Forelimb muscle (tissue), 1 donor: ENCODE measurements around the gene UTP20. TPM values are rescaled to one million over a fixed set of nuclear protein-coding genes. Genes with fewer than 3 reads are reported as not detected.
"Not testable (repeated sequence)": the region's sequence is repeated elsewhere in the genome, so short reads cannot be mapped to it uniquely, and the experiment has no call there.

ENCODE experiments used
- DNase-seq: peaks from one replicate; pipeline ENCODE4 v3.0.0-alpha.2; 2013; ENCODE audit warnings: low read depth
- polyA plus RNA-seq: library from polyadenylated mRNA; unstranded; fragments of 120-200 nt; gene quantifications from one replicate; pipeline ENCODE4 v1.2.1, GENCODE V29; 2013; ENCODE audit not compliant: insufficient read length

Gene UTP20
- polyA plus RNA-seq, 1 donor: 12.4 TPM

DNA sequence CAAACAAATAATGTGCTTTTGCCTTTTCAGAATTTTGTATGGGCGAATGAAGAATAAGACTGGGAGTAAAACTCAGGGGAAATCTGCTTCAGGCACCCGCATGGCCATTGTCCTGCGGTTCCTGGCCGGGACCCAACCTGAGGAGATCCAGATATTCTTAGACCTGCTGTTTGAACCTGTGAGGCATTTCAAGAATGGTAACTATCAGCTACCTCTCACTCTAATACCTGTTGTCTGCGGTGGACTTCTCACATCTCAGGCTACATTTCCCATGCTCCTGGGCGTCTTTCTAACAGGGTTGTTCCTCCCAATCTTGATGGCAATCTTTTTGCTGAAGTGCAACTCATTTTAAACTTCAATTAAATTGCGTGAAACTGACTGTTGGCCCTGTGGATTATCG is 47.1 kb downstream of the UTP20 start:
- DNase-seq: no peak

DNA sequence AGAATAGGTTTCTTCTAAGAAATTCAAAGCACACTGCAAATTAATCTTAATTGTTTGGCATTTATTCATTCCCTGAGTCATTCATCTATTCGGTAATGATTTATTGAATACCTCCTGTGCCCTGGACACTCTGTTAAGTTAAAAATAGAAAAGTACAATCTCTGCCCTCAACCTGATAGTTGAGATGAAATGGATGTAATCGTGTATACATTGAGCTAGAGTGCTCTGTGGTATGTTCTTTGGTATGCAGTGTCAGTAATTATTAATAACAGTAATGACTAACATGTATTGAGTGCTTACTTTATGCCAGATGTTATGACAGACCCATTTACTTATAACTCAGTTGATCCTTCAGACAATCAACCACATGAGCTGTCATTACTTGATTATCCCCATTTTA is 47.6 kb downstream of the UTP20 start:
- DNase-seq: no peak

DNA sequence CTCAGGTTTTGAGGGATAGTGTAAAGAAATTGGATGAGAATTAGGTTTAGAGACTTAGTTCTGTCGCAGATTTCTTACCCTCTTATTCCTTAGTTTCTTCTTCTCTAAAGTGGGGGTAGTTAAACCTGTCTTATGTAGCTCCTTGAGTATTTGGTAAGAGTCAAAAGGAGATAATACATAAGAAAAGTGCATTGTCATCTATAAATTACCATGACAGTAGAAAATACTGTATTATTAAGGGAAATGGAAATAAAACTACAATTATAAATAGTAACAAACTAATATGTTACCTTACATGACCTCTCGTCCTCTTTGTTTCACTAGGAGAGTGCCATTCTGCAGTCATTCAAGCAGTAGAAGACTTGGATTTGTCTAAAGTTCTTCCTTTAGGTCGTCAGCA is 49.0 kb downstream of the UTP20 start:
- DNase-seq: no peak

DNA sequence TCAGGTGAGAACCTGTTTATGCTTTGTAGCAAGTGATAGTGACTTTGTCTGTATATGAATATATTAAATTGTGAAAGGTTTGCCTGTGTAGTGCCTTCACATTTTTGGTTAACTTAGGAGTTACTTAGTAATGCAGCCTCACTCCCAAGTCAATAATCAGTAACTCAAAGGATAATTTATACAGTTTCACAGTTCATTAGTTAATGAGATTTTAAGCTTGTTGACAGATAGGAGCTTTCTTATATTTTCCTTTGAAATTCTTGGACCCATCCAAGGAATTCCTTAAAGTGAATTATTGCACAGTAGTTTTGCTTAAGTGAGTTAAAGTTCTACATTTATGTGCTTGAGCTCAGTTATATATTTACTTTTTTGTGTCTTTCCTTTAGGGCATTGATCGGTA is 50.7 kb downstream of the UTP20 start:
- no peak for DNase-seq

DNA sequence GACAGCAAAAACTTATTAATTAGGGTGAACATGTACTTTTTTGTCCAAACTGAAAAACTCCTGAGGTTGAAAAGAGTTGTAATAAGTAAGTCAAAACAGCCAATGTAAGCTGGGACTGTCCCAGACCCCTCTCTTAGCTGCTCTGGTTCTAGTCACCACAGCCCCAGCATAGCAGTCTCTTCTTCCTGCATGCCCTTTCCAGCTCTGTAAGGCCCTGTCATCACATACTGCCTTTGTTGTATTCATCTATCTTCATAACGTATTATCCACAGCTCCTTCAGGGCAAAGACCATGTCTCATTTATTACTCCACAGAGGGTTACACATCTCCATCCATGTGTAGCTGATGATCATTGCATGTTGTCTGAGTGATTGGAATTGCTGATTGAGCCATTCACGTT is 56.5 kb downstream of the UTP20 start:
- DNase-seq: no peak

DNA sequence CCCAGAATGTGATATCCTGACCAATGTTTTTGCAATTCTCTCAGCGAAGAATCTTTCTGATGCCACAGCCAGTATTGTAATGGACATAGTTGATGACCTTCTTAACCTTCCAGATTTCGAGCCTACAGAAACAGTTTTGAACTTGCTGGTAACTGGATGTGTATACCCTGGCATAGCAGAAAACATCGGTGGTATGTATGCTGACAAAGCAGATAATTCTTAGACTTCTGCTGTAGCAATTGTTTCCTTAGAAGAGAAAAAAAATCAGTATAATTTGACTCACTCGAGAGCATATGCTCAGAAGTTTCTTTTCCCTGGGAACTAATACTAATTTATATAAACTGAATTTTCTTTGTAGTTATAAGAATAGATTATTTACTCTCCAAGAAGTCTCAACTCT is 58.2 kb downstream of the UTP20 start:
- DNase-seq: no peak

DNA sequence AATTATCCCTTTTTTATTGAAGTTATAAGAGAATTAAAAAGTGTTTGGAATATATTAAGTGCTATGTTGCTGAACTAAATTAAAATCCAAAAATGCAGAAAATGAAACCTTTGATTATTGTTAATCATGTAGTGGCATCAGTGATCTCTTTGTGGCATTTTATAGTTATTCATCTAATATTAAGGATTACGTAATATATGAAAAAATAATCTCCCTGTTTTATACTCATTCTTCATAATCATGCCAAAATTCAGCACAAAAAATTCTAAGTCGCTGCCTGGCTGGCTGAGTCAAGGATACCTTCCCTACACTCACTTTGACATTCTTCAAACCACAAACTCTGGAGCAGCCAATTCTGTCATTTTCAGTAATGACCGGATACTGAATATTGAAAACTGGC is 64.0 kb downstream of the UTP20 start:
- DNase-seq: no peak

DNA sequence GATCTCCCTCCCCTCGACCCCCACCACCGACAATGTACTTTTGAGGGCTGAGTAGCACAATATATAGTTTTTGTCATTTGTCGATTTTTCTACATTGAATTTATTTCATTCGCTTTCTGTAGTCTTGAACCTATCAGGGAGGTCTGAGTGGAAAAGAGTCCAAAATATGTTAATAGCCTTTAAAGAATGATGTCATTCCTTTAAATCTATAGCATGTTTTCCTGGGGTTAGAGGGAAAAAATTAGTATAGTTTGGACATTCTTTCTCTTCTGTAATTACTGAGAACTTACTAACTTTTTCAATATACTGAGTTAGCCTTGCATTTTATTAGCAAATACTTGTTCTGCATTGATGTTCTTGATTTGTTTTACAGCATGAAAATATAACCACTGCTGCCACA is 71.8 kb downstream of the UTP20 start:
- no peak for DNase-seq

DNA sequence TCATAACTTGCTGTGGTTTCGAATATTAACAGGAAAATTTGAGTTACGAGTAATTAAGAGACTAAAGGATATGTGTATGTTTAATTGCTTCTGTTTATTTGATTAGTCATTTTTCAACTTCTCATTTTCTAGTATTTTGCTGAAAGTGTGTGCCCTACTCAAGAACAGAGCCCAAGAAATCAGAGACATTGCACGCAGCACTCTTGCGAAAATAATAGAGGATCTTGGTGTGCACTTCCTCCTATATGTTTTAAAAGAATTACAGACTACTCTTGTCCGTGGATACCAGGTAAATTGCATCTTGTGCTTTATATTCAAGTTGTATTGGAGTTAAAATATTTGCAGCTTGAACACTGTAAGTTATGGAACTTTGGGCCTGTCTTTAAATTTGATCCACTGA is 76.9 kb downstream of the UTP20 start:
- no peak for DNase-seq

DNA sequence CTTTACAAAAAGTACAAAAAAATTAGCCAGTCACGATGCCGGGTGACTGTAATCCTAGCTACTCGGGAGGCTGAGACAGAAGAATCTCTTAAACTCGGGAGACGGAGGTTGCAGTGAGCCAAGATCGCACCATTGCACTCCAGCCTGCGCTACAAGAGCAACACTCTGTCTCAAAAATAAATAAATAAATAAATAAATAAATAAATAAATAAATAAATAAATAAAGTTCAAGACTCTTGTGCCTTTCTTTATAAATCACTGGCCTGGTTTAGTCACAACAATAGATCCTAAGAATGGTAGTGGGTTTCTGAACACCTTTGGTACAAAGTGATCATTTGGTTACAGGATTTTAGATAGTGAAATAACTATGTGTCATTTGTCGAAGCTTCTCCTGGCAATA is 81.5 kb downstream of the UTP20 start:
- no peak for DNase-seq

DNA sequence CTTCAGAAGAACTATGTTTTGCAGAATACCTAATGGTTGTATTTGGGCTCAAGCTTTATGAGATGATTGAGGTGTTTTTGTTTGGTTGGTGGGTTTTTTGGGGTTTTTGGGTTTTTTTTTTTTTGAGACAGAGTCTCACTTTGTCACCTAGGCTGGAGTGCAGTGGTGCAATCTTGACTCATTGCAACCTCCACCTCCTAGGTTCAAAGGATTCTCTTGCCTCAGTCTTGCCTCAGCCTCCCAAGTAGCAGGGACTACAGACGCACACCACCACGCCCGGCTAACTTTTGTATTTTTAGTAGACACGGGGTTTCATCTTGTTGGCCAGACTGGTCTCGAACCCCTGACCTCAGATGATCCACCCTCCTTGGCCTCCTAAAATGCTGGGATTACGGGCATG is 88.1 kb downstream of the UTP20 start:
- no peak for DNase-seq

DNA sequence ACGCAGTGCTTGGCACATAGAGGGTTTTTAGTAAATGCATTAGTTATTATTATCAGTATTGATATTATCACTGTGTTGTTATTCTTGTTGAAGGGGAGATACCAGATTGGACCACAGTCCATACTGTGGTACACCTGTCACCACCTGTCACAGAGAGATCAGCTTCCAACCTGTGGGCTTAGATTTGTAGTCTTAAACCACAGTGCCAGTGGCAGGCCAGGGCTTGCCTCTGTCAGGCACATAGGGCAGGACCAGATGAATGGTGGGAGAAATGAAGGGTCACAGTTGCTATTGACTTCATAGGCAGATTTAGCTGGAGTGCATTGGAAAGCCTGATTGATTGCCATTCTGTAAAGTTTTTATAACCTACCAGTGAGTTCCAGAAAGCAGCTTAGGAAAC is 92.5 kb downstream of the UTP20 start:
- DNase-seq: no peak

DNA sequence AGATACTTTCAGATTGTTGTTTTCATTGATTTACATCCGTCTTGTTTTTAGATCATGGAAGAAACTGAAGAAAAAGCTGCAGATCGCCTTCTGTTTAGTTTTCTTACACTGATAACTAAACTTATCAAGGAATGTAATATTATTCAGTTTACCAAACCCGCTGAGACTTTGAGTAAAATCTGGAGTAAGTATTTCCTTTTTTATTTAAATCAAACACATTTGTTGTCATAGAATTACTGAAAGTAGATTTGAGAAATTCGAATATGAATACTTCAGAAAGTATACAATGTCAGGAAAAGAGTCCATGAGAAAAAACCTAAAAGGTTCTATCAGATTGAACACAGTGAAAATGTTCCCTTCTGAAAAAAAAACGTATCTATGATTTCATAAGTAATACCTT is 95.7 kb downstream of the UTP20 start:
- no peak for DNase-seq

DNA sequence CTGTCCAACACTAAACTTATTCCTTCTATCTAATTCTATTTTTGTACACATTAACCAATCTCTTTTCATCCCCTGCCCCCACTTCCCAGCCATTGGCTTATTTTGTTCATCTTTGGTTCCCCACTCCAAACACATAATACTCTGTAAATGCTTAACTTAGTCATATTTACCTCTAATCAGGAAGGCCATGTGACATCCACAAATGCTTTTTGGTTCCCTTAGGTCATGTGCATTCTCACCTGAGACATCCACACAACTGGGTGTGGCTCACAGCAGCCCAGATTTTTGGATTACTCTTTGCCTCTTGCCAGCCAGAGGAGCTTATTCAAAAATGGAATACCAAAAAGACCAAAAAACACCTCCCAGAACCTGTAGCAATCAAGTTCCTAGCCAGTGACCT is 99.2 kb downstream of the UTP20 start:
- no peak for DNase-seq

DNA sequence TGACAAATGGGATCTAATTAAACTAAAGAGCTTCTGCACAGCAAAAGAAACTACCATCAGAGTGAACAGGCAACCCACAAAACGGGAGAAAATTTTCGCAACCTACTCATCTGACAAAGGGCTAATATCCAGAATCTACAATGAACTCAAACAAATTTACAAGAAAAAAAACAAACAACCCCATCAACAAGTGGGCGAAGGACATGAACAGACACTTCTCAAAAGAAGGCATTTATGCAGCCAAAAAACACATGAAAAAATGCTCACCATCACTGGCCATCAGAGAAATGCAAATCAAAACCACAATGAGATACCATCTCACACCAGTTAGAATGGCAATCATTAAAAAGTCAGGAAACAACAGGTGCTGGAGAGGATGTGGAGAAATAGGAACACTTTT is 111.3 kb downstream of the UTP20 start:
- DNase-seq: not testable (repeated sequence)

DNA sequence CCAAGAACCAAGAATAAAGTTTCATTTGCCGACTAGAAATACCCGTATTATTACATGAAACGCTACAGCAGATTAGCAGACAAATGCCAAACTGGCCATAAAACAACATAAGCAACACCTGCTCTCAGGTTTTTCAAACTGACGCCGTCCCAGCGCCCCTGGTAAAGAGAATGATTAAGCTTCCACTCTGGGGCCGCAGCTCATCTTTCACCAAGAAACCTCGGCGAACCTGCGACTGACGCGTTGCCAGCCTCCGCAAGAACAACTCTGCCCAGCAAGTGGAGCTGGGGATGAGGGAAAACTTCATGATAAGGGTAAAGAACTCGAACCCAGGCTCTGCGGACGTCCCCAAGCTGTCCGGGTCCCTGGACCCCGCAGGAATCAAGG is 127.1 kb downstream of the UTP20 start:
- DNase-seq: no peak

DNA sequence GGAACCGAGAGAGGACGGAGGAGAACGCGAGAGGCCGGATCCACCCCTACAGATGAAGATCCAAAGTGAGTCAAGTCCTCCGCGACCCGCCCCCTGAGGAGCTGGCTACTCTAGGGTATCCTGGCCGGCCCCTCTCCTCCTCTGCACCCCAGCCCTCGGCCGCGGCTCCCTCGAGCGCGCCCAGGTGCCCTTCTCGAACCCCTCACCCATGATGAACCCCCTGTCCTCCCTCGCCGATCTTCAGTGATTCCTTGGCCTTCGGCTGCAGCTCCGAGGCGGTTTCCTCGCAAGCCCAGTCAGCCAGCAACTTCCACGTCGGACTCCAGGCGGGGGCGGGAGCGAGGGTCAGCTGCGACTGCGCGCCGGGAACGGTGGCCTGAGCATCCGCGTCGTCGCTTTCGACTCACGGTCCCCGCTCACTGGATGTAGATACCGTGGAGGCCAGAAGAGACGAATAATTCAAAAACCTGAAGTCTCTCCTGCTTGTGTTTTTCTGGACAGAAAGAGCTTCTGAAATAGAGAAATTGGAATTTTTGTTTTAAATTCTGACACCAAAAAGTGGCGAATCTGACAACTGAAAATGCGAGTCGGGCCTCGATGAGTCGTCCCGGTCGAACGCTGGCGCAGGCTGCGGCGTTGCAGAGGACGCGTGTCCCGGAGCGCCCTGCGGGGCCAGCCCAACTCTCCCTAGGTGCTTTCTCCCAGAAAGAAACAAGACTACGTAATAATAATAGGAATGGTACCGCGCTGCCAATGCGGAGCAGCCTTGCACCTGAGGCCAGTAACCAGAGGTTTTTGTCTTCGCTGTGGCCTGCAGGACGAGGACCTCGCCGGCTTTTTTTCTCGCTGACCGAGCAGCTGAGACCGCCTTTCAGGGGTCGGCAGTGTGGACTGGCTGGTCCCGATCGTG is 127.8 kb downstream of the UTP20 start, which contains the start of gene ARL1:
ARL1 (minus strand) TSS at position 337 of the 910 bp plus-strand sequence; CDS start at position 210, 127 bp downstream.
- peak; percentile 76 for DNase-seq

DNA sequence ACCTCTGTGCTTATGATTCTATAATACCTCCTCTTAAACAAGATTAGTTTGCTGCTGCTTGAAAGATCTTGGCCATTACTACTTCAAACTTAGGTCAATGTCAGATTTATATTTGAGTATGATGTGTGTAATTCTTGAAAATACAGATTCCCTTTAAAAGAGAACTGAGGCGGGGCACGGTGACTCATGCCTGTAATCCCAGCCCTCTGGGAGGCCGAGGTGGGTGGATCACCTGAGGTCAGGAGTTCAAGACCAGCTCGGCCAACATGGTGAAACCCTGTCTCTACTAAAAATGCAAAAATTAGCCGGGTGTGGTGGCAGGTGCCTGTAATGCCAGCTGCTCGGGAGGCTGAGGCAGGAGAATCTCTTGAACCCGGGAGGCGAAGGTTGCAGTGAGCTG is 130.3 kb downstream of the UTP20 start:
- not testable (repeated sequence) for DNase-seq

DNA sequence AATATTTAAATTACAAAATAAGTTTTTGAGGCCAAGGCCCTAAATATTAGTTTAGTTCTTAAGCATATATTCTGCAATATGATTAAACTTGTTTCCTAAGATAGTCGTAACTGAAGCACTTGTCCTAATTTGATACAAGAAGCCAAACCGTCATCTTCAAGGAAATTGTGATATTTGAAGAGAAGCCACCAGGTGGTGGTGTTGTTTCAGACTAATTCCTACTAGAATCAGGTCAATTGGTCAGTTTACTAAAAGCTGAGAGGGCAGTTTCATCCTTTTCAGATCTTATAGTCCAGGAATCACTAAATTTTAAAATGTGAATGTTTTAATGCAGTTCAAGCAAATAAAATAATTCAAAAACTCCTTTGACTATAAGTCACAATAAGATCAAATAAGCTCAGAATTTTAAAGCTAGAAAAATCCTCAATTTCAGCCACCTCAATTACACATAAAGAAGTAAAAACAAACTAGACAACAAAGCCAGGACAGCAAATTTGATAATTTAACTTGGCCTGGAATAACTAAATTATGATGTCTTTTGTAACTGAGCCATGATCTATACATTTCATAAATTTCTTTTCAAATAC is 134.7 kb downstream of the UTP20 start:
- DNase-seq: peak; percentile 29

DNA sequence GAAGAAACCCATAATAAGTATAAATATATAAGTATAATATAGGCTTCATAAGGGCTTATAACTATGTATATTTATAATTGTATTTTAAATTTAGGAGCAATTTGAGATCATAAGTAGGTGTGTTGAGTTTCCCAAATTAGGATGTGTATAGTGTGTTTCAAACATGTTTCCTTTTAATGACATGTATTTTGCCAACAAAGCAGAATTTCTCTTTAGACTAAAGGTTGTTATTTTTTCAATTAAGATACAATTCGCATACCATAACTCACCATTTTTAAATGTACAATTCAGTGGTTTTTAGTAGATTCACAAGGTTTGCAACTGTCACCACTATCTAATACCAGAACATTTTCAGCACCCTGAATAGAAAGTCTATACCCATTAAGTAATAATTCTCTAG is 135.3 kb downstream of the UTP20 start:
- no peak for DNase-seq

DNA sequence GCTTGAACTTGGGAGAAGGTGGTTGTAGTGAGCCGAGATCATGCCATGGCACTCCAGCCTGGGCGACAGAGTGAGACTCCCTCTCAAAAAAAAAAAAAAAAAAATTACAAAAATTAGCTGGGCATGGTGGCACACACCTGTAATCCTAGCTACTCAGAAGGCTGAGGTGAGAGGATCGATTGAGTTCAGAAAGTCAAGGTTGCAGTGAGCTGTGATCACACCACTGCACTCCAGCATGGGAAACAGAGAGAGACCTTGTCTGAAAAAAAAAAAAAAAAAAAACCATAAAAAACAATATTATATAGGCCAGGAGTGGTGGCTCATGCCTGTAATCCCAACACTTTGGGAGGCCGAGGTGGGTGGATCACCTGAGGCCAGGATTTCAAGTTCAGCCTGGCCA is 142.2 kb downstream of the UTP20 start:
- DNase-seq: not testable (repeated sequence)

DNA sequence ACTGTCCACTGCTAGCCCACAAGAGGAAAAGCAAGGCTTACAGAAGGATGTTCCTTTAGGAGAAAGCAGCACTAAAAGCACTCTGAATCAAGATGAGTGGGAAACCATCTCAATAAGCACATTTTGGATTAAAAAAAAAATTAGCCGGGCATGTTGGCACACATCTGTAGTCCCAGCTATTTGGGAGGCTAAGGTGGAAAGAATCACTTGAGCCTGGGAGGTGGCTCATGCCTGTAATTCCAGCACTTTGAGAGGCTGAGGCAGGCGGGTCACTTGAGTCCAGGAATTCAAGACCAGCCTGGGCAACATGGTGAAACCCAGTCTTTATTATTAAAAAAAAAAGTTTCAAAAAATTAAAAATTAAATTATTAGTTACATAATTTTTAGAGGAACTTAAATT is 144.7 kb downstream of the UTP20 start:
- no peak for DNase-seq

DNA sequence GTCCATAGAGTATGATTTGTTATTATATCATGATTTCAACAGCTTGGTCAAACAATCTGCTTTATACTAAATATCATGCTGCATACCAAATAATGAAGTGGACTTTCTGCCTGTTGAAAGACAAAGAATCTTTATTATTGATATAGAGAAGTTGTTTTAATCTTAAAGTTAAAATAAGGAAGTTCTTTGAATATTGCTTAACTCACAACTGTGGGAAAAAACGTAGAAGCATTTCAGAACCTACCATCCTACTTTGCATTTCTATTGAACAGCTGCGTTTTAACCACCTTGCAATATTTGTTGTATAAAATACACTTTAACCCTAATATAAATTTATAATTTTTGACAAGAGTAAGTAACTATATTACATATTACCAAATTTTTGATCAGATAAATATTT is 150.6 kb downstream of the UTP20 start:
- no peak for DNase-seq
